HCT116 (cell line): Measurements from ENCODE around the gene SEC24C. TPM values are rescaled to one million over a fixed set of nuclear protein-coding genes. Genes with fewer than 3 reads are reported as not detected.

Source experiments
- ATAC-seq: fragments of 200-7000 bp; cut with Tn5 transposase; 2 replicates; pipeline ENCODE4 v1.9.1; 2020; ENCODE audit warnings: mild to moderate bottlenecking, moderate library complexity
- BruUV-seq: library from RNA; stranded (reverse); fragments of 400-500 nt; replicated peaks from 2 replicates; lab custom pipeline; 2021; lab: Mats Ljungman, UMichigan
- CTCF ChIA-PET: fragments of 300-600 bp; sonication (Branson Sonifier 250); formaldehyde crosslinking; loops from one replicate; lab custom pipeline; 2021; ENCODE audit warnings: antibody characterized with exemption; lab: Charles Lee
- POLR2A ChIA-PET: fragments of 300-600, 350-600 bp; sonication (Branson Sonifier 250); formaldehyde crosslinking; loops from one replicate; lab custom pipeline; 2021; ENCODE audit warnings: antibody characterized with exemption; lab: Charles Lee
- RAD21 ChIA-PET, 2 experiments: fragments of 300-600 bp; sonication (Branson Sonifier 250); formaldehyde crosslinking; loops; one replicate each; lab custom pipeline; 2023; ENCODE audit warnings: low total read pairs in 2 of 2; ENCODE audit not compliant: uncharacterized antibody in 2 of 2, unreplicated experiment in 2 of 2, low non-redundant PET in 1 of 2; lab: Charles Lee
- DNase-seq: peaks from one replicate; pipeline ENCODE4 v3.0.0-alpha.2; 2010; ENCODE audit warnings: low read depth, low spot score
- H2AFZ ChIP-seq: fragments of 200-600 bp; shearing (Covaris generic), sonication (generic); 2 replicates; pipeline ENCODE4 v1.6.1; 2017; ENCODE audit warnings: low read depth, mixed run types, mixed read lengths, antibody characterized with exemption, low read length; ENCODE audit not compliant: poor library complexity, severe bottlenecking
- H3K27ac ChIP-seq: 2 replicates; pipeline ENCODE4 v1.5.1; 2012; ENCODE audit warnings: low read depth, low read length
- H3K27me3 ChIP-seq: fragments of 200-600 bp; sonication (generic); 2 replicates; pipeline ENCODE4 v1.6.1; 2016; ENCODE audit warnings: mixed run types, low read length, mixed read lengths; ENCODE audit not compliant: insufficient read depth
- H3K36me3 ChIP-seq, 2 experiments: fragments of 200-500 bp in 1 of 2; fragments of 200-600 bp in 1 of 2; sonication (Bioruptor generic) in 1 of 2; sonication (generic) in 1 of 2; 2 replicates each; pipeline versions ENCODE4 v1.5.1 to v1.6.1; 2014 to 2016; ENCODE audit warnings: low read length in 2 of 2, inconsistent platforms in 1 of 2, mixed read lengths in 1 of 2, mixed run types in 1 of 2; ENCODE audit not compliant: insufficient read depth in 2 of 2, control insufficient read depth in 1 of 2
- H3K4me1 ChIP-seq, 2 experiments: fragments of 200-600 bp in 1 of 2; sonication (generic) in 1 of 2; 2 replicates each; pipeline versions ENCODE4 v1.5.1 to v1.6.1; 2012 to 2017; ENCODE audit warnings: low read length in 2 of 2, inconsistent platforms in 1 of 2, mild to moderate bottlenecking in 1 of 2, mixed read lengths in 1 of 2, mixed run types in 1 of 2, moderate library complexity in 1 of 2; ENCODE audit not compliant: insufficient read depth in 2 of 2, control insufficient read depth in 1 of 2
- H3K4me2 ChIP-seq: fragments of 200-600 bp; sonication (generic); 2 replicates; pipeline ENCODE4 v1.6.1; 2017; ENCODE audit warnings: mixed run types, low read length, mixed read lengths
- H3K4me3 ChIP-seq, 2 experiments: fragments of 200-600 bp in 1 of 2; sonication (generic) in 1 of 2; replicated peaks in 1 of 2; 2 replicates each; pipeline ENCODE4 v1.5.1; 2011 to 2016; ENCODE audit warnings: low read length in 2 of 2, control low read depth in 1 of 2, low read depth in 1 of 2, mild to moderate bottlenecking in 1 of 2, mixed read lengths in 1 of 2, mixed run types in 1 of 2
- H3K79me2 ChIP-seq: fragments of 200-600 bp; sonication (generic); 2 replicates; pipeline ENCODE4 v1.6.1; 2017; ENCODE audit warnings: mild to moderate bottlenecking, mixed run types, low read length, moderate library complexity, mixed read lengths; ENCODE audit not compliant: insufficient read depth
- H3K9ac ChIP-seq: fragments of 200-600 bp; sonication (generic); 2 replicates; pipeline ENCODE4 v1.6.1; 2016; ENCODE audit warnings: low read length, mixed read lengths
- H3K9me2 ChIP-seq: fragments of 200-600 bp; sonication (generic), shearing (Covaris generic); 2 replicates; pipeline ENCODE4 v1.6.1; 2017; ENCODE audit warnings: mixed run types, mild to moderate bottlenecking, moderate library complexity; ENCODE audit not compliant: insufficient read depth
- H3K9me3 ChIP-seq, 2 experiments: fragments of 200-500 bp in 1 of 2; fragments of 200-600 bp in 1 of 2; sonication (Bioruptor generic) in 1 of 2; sonication (generic) in 1 of 2; 2 replicates each; pipeline ENCODE4 v1.6.1; 2014 to 2017; ENCODE audit warnings: low read length in 2 of 2, mixed read lengths in 2 of 2, inconsistent platforms in 1 of 2, low read depth in 1 of 2, mild to moderate bottlenecking in 1 of 2, mixed run types in 1 of 2, moderate library complexity in 1 of 2; ENCODE audit not compliant: control insufficient read depth in 1 of 2, insufficient read depth in 1 of 2
- H4K20me1 ChIP-seq: fragments of 200-600 bp; sonication (generic), shearing (Covaris generic); 2 replicates; pipeline ENCODE4 v1.6.1; 2017; ENCODE audit warnings: mixed run types, mild to moderate bottlenecking, moderate library complexity; ENCODE audit not compliant: insufficient read depth
- ATF3 ChIP-seq: IDR thresholded peaks from 2 replicates; pipeline ENCODE4 v1.6.1; 2012
- CBX3 ChIP-seq: IDR thresholded peaks from 2 replicates; pipeline ENCODE4 v1.6.1; 2012; ENCODE audit warnings: low read depth
- CEBPB ChIP-seq: IDR thresholded peaks from 2 replicates; pipeline ENCODE4 v1.6.1; 2012; ENCODE audit warnings: low read depth
- CTCF ChIP-seq, 3 experiments: fragments of 200-600 bp in 1 of 3; sonication (generic) in 1 of 3; IDR thresholded peaks in 2 of 3; conservative IDR thresholded peaks in 1 of 3; 2 replicates each; pipeline ENCODE4 v1.5.1; 2012 to 2017; ENCODE audit warnings: low read depth in 2 of 3, low read length in 2 of 3, antibody characterized with exemption in 1 of 3, borderline replicate concordance in 1 of 3, control low read depth in 1 of 3, mild to moderate bottlenecking in 1 of 3, mixed read lengths in 1 of 3, mixed run types in 1 of 3, moderate library complexity in 1 of 3; ENCODE audit not compliant: insufficient read depth in 1 of 3
- EGR1 ChIP-seq: IDR thresholded peaks from 2 replicates; pipeline ENCODE4 v1.6.1; 2012; ENCODE audit warnings: low read depth
- FOSL1 ChIP-seq: IDR thresholded peaks from 2 replicates; pipeline ENCODE4 v1.6.1; 2012; ENCODE audit warnings: low read depth
- JUND ChIP-seq: IDR thresholded peaks from 2 replicates; pipeline ENCODE4 v1.6.1; 2012
- MAX ChIP-seq: IDR thresholded peaks from 2 replicates; pipeline ENCODE4 v1.6.1; 2012
- POLR2AphosphoS5 ChIP-seq: IDR thresholded peaks from 2 replicates; pipeline ENCODE4 v1.6.1; 2011; ENCODE audit warnings: mild to moderate bottlenecking, low read depth, low read length, moderate library complexity
- SP1 ChIP-seq: IDR thresholded peaks from 2 replicates; pipeline ENCODE4 v1.6.1; 2012; ENCODE audit warnings: low read depth
- SRF ChIP-seq: IDR thresholded peaks from 2 replicates; pipeline ENCODE4 v1.6.1; 2012; ENCODE audit warnings: low read depth
- YY1 ChIP-seq: IDR thresholded peaks from 2 replicates; pipeline ENCODE4 v1.6.1; 2011; ENCODE audit warnings: low read length, low read depth, moderate library complexity, mild to moderate bottlenecking; ENCODE audit not compliant: insufficient replicate concordance; ENCODE audit errors: extremely low read depth
- ZBTB33 ChIP-seq: IDR thresholded peaks from 2 replicates; pipeline ENCODE4 v1.6.1; 2011; ENCODE audit warnings: mild to moderate bottlenecking, low read length, moderate library complexity; ENCODE audit not compliant: insufficient replicate concordance; ENCODE audit errors: extremely low read depth
- ZFX ChIP-seq: fragments of 450-650 bp; IDR thresholded peaks from 2 replicates; pipeline ENCODE4 v1.6.1; 2017
- ZNF274 ChIP-seq: fragments of 200-500 bp; sonication (Bioruptor generic); IDR thresholded peaks from 2 replicates; pipeline ENCODE4 v1.6.1; 2014; ENCODE audit warnings: mild to moderate bottlenecking, low read depth, low read length, inconsistent platforms
- intact Hi-C: fragments of 100-400 bp; cut with micrococcal nuclease; formaldehyde crosslinking; loops from 2 replicates; pipeline ENCODE4 v1.10.0; 2022
- total RNA-seq: library from RNA; stranded (reverse); gene quantifications from one replicate; pipeline ENCODE4 v1.2.1, GENCODE V29; 2021; ENCODE audit not compliant: unreplicated experiment

SEC24C gene
- total RNA-seq, 1 experiment from 2014 or later: 60.9 TPM

- ChIA-PET CTCF (interaction anchor here (1.0 to 1.1 kb wide), 2 partner anchors 9 to 112 kb away, joined by 3 read pairs; a partner anchor contains a TSS), POLR2A (no interaction called here), RAD21 (interaction anchor here in 1 of 2 experiments (0.9 kb wide), 1 partner anchor 10 kb away, joined by 4 read pairs; no protein-coding TSS in a partner anchor)
- Histone ChIP-seq H3K4me3 (peak overlapping the region in 1 of 2 experiments; percentile 12; a peak in 1 of 4 replicates), H3K4me2 (peak overlapping the region; percentile 46), H3K9ac (peak overlapping the region; percentile 21; the same call in 1 of the 2 replicates), H3K79me2 (peaks cover 7% of the 10 kb centered on the region), H3K27me3 (no peaks in the 10 kb centered on the region), H2AFZ (no peak overlapping the region), H3K9me3 (no peaks in the 10 kb centered on the region), H3K9me2 (no peaks in the 10 kb centered on the region), H4K20me1 (no peaks in the 10 kb centered on the region), H3K36me3 (peaks cover 48 to 54% of the 10 kb centered on the region in 2 experiments), H3K27ac (no peak overlapping the region), H3K4me1 (peaks cover 0 to 27% of the 10 kb centered on the region in 2 experiments; a peak in 3 of 4 replicates)
- intact Hi-C loops: no loop called here
- BruUV-seq: no TSS peak
- ATAC-seq (peak; percentile 45; the same call in 1 of the 2 replicates), DNase-seq (no peak)
- peak; percentile 47; the same call in 1 of the 2 replicates for TF ChIP-seq FOSL1
- TF ChIP-seq ZBTB33: no peak
These were observed 18.7 kb downstream of the SEC24C start for GRCh38 chr10:73762915-73763314.

GRCh38 chr10:73763343-73763742 lies 19.2 kb downstream of the SEC24C start:
- 0 out of 2 replicates have a peak overlapping the region, but pooled peaks have one; percentile 21 for H3K9ac ChIP-seq
- peaks cover 48 to 56% of the 10 kb centered on the region in 2 experiments for H3K36me3 ChIP-seq
- no peak for ATAC-seq
- no peak for TF ChIP-seq ZNF274
- TF ChIP-seq POLR2AphosphoS5: no peak
- no peak for TF ChIP-seq JUND
- no peak for TF ChIP-seq ATF3
- TF ChIP-seq YY1: no peak
- TF ChIP-seq EGR1: no peak
- no peak for TF ChIP-seq FOSL1
- TF ChIP-seq CBX3: no peak
- no peak for TF ChIP-seq SRF
- no peak for TF ChIP-seq SP1
- TF ChIP-seq ZFX: no peak
- TF ChIP-seq MAX: no peak
- TF ChIP-seq CEBPB: no peak
- no peak for TF ChIP-seq CTCF (IDR thresholded peaks at IDR 0.05 in 2 of 3, conservative IDR thresholded peaks at IDR 0.05 in 1 of 3; ENCODE audit: borderline replicate concordance in 1 of 3, insufficient read depth in 1 of 3, low read depth in 2 of 3, low read length in 2 of 3)

More at GRCh38 chr10:73763343-73763742, 19.2 kb downstream of the SEC24C start:
- H3K9me2 ChIP-seq: no peaks in the 10 kb centered on the region
- intact Hi-C loops: no loop called here
- no peak overlapping the region for H3K27ac ChIP-seq
- peak overlapping the region; percentile 46 for H3K4me2 ChIP-seq
- RAD21 ChIA-PET: interaction anchor here in 1 of 2 experiments (0.9 kb wide), 1 partner anchor 10 kb away, joined by 4 read pairs; no protein-coding TSS in a partner anchor
- peaks cover 0 to 27% of the 10 kb centered on the region in 2 experiments; a peak in 3 of 4 replicates for H3K4me1 ChIP-seq
- peaks cover 4% of the 10 kb centered on the region for H3K79me2 ChIP-seq
- no peaks in the 10 kb centered on the region for H3K27me3 ChIP-seq
- DNase-seq: no peak
- POLR2A ChIA-PET: no interaction called here
- H3K9me3 ChIP-seq: no peaks in the 10 kb centered on the region
- no peak overlapping the region for H3K4me3 ChIP-seq
- CTCF ChIA-PET: interaction anchor here (1.0 to 1.1 kb wide), 2 partner anchors 8 to 112 kb away, joined by 3 read pairs; a partner anchor contains a TSS
- no peak overlapping the region for H2AFZ ChIP-seq
- no TSS peak for BruUV-seq
- H4K20me1 ChIP-seq: no peaks in the 10 kb centered on the region
